Activated CD8-positive, alpha-beta memory T cell treated with anti-CD3 and anti-CD28 coated beads for 36 hours (primary cell): ENCODE measurements around the gene LIPF. TPM values are rescaled to one million over a fixed set of nuclear protein-coding genes. Genes with fewer than 3 reads are reported as not detected.
"Not testable (repeated sequence)": the region's sequence is repeated elsewhere in the genome, so short reads cannot be mapped to it uniquely, and the experiment has no call there.

Source experiments
- CTCF ChIA-PET: fragments of 350-600 bp; sonication (Branson Sonifier 250); formaldehyde crosslinking; loops from one replicate; lab custom pipeline; 2021; ENCODE audit warnings: antibody characterized with exemption; lab: Charles Lee
- POLR2A ChIA-PET: fragments of 350-600 bp; sonication (Branson Sonifier 250); formaldehyde crosslinking; loops from one replicate; lab custom pipeline; 2021; ENCODE audit warnings: antibody characterized with exemption; lab: Charles Lee
- total RNA-seq, 2 experiments: library from RNA; stranded (reverse); gene quantifications; one replicate each; pipeline ENCODE4 v1.2.3, GENCODE V29; 2021

Gene LIPF
- total RNA-seq, 2 experiments from 2014 or later = not detected

DNA sequence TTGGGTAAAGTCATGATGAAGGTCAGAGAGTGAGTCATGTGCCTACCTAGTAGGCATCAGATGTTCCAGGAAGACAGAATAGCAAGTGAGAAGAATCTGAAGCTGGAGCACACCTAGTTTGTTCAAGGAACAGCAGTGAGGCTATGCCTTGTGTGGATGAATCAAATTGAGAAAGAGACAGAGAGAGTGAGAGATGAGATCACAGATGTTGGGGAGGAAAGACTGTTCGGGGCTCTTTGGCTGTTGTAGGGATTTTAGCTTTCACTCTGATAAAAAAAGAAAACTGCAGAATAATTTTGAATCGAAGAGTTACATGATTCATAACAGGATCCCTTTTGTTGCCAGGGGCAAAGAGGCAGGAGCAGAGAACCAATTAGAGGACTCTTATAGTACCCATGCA lies 6.3 kb downstream of the LIPF start:
- ChIA-PET CTCF (no interaction called here), POLR2A (interaction anchor here (1.3 kb wide), 1 partner anchor 87 kb away, joined by 4 read pairs; the partner anchor contains the start of gene RNLS)

DNA sequence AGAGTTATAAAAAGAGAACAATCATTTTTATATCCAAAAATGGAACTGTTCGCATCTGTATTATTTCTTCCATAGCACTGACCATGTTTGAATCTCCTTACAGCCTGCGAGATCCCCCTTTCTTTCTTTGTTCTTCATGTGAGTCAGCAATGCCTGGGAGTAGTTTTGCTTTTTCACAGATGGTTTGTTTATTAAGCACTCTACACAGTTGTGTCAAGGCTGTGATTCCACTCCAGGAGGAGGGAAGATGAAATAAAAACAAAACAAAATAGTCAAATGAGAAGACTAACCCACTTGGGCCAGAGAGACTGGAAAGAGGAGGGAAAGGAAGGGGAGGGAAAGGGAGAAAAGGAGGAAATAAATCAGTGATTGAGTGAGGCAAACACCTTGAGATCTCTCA lies 7.8 kb downstream of the LIPF start:
- POLR2A ChIA-PET = no interaction called here

GRCh38 chr10:88676283-88677060 lies 12.2 kb downstream of the LIPF start:
- CTCF ChIA-PET = no interaction called here
- POLR2A ChIA-PET = no interaction called here

More for the DNA sequence above, 7.8 kb downstream of the LIPF start:
- CTCF ChIA-PET = no interaction called here

DNA sequence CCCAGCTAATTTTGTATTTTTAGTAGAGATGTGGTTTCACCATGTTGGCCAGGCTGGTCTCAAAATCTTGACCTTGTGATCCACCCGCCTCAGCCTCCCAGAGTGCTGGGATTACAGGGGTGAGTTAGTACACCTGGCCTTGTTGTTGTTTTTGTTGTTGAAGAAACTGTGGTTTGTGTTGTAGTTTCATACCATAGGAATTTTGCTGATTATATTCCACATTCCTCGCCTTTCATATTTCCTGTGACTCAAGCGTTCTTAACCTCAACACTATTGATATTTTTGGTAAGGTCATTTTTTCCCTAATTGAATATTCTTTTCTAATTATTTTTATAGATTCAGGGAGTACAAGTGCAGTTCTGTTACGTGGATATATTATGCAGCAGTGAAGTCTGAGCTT lies 16.7 kb downstream of the LIPF start:
- CTCF ChIA-PET = no interaction called here
- POLR2A ChIA-PET = no interaction called here

GRCh38 chr10:88682491-88682890 lies 18.2 kb downstream of the LIPF start:
- ChIA-PET POLR2A (no interaction called here), CTCF (no interaction called here)

- CTCF ChIA-PET = interaction anchor here (0.8 to 1.0 kb wide), 2 partner anchors 40 to 76 kb away, joined by 3 read pairs; no protein-coding TSS in a partner anchor
- POLR2A ChIA-PET = interaction anchor here (0.5 kb wide), 1 partner anchor 123 kb away, joined by 4 read pairs; no protein-coding TSS in a partner anchor
Measured at GRCh38 chr10:88687853-88688467, 23.7 kb downstream of the LIPF start.

DNA sequence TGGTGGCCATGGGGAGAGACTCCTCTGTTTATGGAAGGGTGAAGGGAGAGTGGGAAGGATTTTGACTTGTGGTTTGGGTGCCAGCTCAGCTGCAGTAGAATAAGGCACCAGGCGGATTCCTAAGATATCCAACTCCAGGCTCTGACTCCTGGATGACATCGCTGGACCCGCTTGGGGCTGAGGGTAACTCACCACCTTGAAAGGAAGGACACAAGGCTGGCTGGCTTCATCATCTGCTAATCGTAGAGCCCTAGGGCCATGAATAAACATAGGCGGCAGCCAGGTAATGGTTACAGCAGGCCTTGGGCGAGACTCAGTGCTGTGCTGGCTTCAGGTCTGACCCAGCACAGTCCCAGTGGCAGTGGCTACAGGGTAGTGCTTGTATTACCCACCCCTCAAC lies 25.1 kb downstream of the LIPF start:
- ChIA-PET CTCF (interaction anchor here (1.1 kb wide), 1 partner anchor 44 kb away, joined by 3 read pairs; no protein-coding TSS in a partner anchor), POLR2A (no interaction called here)

DNA sequence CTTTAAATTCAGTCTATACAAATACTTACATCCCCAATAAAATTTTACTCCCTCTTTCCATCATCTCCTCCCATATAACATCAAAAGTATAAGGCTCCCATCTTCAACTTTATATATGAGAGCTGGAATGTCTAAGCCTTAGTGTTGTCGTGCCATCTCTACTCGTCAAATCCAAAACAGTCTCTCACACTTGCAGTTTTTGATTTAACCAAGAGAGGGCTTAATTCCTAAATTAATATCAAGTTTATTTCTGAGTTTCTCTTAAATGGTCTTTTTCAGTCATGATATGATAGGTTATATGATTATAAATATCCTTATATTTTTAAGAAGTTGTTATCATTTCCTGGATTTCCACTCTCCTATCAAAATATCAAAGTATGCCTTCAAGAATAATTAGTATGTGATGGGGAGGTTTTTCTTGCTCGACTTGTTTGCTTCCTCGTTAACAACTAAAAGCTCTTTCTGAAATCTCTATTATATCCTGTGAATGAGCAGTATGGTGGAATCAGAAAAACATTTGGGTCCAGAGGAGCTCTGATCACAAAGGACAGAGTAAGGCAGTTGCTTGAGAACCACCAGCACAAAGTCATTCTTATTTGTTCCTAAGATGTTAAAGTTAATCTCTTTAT lies 29.3 kb downstream of the LIPF start:
- CTCF ChIA-PET = interaction anchor here (1.7 kb wide), 1 partner anchor 142 kb away, joined by 4 read pairs; no protein-coding TSS in a partner anchor
- POLR2A ChIA-PET = no interaction called here

DNA sequence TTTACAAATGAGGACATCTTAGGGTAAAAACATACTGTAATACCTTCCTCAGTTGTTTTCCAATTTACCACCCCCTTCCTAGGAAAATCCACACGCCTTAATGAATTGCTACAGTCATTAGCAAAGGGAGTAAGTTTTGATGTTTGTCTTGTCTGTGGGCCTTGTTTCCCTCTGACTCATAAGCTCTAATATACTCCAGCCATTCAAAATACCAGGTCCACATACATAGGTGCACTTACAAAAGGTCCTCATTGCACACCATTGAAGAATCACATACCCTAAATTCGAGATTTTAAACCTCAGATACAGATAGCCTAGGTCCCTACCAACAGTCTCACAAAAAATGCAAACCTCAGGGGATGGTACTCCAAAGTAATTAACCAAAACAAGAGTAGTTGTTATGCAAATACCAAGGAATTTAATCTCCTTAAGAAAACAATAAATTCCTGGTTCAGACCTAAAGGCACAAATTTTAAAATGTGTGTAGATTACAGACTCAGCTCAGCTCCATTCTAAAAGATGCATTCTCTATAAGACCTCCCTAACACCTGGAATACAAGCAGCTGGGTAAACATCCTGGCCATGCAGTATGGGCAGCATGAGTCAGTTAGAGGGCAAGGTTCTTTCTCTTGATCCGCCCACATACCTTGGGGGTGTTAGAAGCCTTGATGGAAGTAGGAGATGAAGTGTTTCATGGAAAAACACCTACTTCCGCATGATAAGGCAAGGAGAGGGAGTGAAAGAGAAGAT lies 38.8 kb downstream of the LIPF start:
- ChIA-PET POLR2A (no interaction called here), CTCF (interaction anchor here (0.6 kb wide), 1 partner anchor 364 kb away, joined by 4 read pairs; no protein-coding TSS in a partner anchor)

- ChIA-PET POLR2A (no interaction called here), CTCF (interaction anchor here (1.1 kb wide), 1 partner anchor 104 kb away, joined by 3 read pairs; no protein-coding TSS in a partner anchor)
Measured at GRCh38 chr10:88705958-88706357, 41.7 kb downstream of the LIPF start, which contains the start of gene LIPK. Gene LIPK (plus strand): TSS chr10:88706249. CDS start chr10:88724544, 18,295 bp downstream.

- ChIA-PET POLR2A (no interaction called here), CTCF (no interaction called here)
Measured at GRCh38 chr10:88707429-88708155, 43.4 kb downstream of the LIPF start.

DNA sequence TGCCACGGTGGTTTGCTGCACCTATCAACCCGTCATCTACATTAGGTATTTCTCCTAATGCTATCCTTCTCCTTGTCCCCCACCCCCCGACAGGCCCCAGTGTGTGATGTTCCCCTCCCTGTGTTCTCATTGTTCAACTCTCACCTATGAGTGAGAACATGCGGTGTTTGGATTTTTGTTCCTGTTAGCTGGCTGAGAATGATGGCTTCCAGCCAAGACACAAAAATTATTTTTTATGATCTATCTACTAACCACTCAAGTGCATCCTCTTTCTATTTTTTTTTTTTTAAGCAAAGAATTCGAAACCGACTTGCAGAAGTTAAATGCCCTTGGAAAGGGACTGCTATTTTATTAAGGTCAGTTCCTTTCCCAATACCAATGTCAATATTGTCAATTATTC lies 45.1 kb downstream of the LIPF start:
- CTCF ChIA-PET = not testable (repeated sequence)

GRCh38 chr10:88715517-88715916 lies 51.3 kb downstream of the LIPF start:
- ChIA-PET CTCF (no interaction called here), POLR2A (no interaction called here)

More for the DNA sequence above, 45.1 kb downstream of the LIPF start:
- POLR2A ChIA-PET = not testable (repeated sequence)

DNA sequence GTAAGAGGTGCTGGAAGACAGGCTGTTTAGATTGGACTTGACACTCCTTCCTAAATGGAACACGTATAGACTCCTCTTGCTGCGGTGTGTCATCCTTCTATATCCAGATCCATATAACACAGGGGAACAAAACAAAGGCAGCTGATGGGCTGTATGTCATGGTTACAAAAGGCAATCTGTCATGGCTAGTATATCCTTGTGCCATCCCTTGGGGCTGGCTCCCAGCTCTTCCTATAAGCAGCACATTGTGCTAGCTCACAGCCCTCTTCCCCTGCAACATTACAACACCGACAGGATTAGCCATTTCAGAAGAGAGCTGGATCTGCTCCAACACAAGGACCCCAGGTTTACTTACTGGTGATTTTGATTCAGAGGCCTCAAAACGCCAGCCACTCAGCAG lies 57.1 kb downstream of the LIPF start:
- POLR2A ChIA-PET = no interaction called here

GRCh38 chr10:88725798-88726197 lies 61.6 kb downstream of the LIPF start:
- ChIA-PET POLR2A (no interaction called here), CTCF (interaction anchor here (0.6 kb wide), 1 partner anchor 73 kb away, joined by 3 read pairs; no protein-coding TSS in a partner anchor)

More for the DNA sequence above, 57.1 kb downstream of the LIPF start:
- CTCF ChIA-PET = no interaction called here

DNA sequence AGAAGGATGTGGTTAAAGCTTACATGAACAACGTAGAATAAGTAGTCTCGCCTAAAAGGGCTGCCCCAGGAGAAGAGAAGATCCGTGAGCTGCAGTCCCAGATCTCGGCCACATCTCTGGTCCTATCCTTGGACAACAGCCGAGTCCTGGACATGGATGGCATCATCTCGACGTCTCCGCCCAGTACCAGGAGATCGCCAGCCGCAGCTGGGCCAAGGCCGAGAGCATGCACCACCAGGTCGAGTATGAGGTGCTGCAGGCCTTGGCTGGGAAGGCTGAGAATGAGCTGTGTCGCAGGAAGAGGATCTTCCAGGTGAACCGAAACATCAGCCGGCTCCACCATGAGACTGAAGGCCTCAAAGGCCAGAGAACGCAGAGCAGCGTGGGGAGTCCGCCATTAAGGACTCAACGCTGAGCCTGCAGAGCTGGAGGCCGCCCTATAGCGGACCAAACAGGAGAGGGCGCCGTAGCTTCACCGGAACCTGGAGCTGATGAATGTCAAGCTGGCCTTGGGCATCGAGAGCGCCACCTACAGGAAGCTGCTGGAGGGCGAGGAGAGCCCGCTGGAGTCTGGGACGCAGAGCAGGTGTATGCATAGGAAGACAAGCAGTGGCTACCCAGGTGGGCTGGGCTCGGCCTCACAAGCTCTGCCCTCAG lies 64.0 kb downstream of the LIPF start:
- CTCF ChIA-PET = interaction anchor here (0.9 to 1.8 kb wide), 4 partner anchors 9 to 160 kb away, joined by 3 read pairs; no protein-coding TSS in a partner anchor
- POLR2A ChIA-PET = no interaction called here
